Activated gamma-delta T cell treated with Interleukin-2 at 50 U/mL for 16 hours (primary cell): Measurements from ENCODE around the gene LAMP2.

Experiments used
- DNase-seq: peaks from one replicate; pipeline ENCODE4 v3.0.0-alpha.2; 2020

Gene LAMP2

DNA sequence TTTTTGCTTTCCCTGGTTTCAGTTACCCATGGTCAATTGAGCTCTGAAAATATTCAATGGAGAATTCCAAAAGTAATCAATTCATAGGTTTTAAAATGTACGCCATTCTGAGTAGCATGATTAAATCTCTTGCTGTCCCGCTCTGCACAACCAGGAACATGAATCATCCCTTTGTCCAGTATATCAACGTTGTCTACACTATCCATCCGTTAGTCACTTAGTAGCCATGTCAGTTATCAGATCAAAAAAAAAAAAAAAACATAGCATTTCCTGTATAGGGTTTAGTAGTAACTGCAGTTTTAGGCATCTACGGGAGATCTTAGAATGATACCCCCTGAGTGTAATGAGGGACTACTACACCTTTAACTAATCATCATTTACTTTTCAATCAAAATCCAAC is 15.1 kb downstream of the LAMP2 start:
- DNase-seq, result no peak

DNA sequence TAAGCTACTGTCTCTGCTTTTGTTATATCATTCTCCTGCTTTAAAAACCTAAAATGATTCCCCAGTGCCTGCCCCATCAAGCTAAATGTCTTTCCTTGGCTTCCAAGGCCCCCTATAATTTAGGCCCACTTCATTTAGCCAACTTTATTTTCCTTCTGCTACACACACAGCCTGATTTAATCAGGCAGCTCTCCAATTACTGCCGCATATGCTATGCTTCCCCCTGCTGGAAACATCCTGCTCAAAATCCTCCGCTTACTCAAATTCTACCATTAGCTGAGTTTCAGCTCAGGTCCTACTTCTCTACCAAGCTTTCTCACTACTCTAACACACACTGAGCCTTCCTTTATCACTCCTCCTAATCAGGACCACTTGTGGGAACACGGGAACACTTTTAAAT is 17.0 kb downstream of the LAMP2 start:
- no peak for DNase-seq

DNA sequence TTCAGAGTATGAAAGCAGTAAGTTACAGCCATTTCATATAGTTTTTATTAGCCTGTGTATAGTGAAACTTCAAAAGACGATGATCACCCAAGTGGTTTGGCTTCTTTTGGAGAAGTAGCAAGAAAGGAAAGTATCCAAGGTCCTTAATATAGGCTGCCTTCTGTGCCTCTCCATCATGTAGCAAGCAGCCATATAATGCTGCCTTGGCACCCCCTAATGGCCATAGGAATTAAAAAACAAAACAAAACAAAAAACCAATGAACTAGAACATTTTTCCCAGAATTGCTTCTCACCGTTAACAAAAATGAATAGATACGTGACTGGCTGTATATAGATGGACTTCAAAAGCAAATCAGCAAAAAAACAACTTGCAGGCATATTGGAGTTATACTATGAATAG is 18.9 kb downstream of the LAMP2 start:
- no peak for DNase-seq

DNA sequence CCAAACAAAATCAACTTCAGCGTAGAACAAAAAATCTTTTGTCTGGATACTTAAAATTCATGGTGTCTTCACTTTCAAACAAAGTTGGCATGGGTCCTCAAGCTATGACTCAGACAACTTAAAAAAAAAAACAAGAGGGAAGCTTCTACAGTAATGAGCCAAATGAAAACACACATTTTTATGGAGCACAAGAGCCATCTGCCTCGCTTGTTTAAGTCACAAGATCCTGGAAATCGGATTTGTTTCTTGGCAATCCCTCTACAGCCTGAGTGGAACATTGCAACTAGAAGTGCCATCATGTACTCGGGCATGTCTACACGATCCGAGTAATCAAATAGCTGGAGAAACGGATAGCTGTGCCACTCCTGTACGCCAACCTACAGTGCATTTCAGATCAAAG is 22.6 kb downstream of the LAMP2 start:
- DNase-seq, result no peak

DNA sequence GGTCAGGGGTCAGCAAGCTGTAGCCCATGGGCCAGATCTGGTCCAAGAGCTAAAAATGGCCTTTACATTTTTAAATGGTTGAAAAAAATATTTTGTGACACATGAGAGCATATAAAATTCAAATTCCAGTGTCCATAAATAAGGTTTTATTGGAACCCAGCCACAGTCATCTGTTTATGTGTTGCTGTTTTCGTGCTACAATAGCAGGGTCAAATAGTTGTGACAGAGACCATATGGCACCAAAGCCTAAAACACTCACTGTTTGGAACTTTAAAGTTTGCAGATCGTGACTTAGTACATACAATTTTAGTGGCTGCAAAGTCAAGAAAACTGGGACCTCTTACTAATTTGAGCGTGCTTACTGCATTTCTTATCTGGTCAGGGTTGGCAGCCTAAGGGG is 29.2 kb downstream of the LAMP2 start:
- DNase-seq, result no peak

DNA sequence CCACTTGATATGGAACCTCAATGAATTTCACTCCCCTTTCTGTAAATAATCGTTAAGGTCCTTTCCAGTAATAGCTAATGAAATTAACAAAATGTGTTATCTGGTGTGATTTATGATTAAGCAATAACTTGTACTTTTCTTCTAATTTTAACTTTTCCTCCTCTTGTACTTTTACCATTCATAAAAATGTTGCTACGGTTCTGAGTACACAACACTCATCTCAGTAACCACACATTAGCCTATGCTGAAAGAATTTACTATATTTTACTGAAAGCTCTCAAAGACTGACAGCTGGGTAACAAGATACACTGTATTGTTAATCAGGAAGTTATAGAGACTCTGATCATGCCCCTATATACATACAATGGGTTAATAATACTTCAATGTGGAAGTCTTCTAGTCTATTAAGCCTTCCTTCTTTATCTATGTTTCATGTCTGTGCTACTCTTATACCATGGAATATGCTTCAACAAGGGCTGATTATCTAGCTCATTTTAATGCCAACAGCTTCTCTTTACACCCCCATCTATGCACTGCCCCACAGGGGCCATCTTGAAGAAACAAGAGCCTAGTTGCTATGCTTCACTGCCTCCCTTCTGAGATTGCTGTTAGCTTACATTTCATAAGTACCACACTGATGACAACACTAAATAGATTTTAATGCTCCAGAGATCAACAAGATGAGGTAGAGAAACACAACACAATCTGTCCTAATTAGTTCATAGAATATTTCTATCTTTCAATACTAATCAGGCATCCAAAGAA is 39.1 kb downstream of the LAMP2 start:
- DNase-seq, result no peak

DNA sequence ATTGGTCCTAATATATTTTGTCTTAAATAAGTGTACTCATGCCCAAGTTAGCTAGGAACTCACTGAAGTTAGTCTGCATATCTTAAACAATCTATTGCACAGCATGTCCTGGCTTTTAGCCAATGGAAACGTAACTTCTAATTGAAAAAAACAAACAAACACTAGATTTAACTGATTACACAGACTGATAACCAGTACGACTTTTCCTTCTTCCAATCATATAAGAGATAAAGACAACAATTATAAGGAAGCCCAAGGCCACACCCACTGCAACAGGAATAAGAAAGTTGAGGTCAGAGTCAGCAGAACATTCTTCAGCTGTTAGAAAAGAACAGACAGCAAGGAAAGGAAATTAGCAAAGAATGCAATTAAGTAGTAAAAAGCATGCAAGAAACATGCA is 40.8 kb downstream of the LAMP2 start:
- no peak for DNase-seq

DNA sequence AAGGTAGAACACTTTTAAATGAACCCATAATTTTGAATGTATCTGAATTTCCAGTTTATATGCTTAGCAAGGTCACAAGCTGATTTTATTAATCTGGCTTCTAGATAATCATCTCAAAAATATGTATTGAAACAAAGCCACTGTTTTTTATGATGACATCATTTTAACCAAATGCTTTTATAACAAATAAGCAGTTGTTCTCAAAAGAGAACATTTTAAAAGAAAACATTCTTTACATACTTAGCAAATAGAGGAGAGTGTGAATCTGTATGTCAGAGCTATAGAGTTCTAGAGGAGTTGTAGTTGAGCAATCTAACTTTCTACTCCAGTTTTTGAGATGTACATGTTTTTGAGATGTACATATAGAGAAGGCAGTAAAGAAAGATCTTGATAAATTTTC is 42.5 kb downstream of the LAMP2 start:
- DNase-seq, result no peak

DNA sequence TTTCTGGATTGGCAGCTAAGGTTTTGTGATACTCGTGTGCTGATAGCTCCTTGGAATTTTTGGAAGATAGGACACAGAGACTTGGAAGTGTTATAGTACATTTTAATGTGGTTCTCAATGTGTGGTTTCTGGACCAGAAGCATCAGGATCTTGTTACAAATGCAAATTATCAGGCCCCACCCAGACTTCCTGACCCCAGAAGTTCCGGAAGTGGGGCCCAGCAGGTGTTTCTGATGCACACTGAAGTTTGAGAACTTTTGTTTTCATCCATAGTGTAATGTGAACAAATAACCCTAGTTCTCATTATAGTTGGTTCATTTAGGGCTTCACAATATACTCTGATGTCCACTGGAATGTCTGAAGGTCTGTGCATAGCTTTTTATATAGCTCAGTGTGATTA is 49.6 kb downstream of the LAMP2 start:
- DNase-seq, result peak; percentile 9

DNA sequence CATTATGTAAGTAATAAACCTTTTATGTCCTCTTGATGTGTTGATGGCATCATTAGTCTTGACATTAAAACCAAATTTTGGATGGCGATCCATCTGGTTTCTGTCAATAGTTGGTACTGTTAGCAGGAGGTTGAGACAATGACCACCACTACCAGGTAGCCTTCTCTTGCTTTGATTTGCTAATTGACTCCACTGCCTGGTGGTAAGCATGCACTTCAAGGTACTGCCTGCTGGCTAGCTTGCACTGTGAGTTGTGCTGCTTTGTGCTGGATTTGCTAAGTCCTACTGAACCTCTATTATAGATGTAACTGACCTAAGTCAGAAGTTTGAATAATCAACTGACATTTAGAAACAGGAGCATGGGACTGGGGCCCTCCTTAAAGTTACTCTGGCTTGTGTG is 60.9 kb downstream of the LAMP2 start:
- no peak for DNase-seq

DNA sequence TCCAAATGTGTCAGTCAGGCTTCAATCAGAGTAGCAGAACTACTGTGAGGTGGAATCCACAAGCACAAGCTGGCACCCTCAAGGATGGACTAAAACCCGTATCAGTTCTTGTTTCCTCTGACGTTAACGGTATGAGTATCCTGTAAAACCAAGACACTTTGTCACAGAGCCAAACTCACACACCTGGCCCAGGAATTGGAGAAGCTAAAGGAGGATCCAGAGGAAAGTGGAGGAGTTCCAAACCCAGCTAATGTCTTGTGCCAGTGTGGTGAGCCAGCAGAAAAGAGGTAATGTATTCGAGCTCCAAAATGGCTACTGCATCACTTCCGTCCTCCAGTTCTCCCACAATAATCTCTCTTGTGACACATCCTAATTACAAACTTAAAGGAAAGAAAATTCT is 62.5 kb downstream of the LAMP2 start:
- no peak for DNase-seq

DNA sequence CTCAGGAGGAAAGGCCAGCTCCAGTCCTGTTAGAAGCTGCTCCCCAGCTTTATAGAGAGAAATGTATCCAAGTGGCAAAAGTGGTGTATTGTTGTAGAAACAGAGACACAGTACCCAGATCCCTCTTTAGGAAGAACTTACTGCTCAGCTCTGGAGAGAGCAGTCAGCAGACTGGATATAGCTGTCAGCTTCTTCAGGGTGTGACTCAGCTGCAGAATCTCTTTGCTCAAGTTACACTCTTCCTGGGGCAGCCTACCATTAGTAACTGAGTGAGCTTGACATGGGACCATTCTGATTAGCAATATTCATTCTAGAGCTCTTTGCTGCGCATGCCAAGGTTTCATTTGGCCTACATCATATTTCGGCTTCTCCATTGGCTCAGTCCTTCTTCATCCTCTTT is 66.7 kb downstream of the LAMP2 start:
- no peak for DNase-seq

DNA sequence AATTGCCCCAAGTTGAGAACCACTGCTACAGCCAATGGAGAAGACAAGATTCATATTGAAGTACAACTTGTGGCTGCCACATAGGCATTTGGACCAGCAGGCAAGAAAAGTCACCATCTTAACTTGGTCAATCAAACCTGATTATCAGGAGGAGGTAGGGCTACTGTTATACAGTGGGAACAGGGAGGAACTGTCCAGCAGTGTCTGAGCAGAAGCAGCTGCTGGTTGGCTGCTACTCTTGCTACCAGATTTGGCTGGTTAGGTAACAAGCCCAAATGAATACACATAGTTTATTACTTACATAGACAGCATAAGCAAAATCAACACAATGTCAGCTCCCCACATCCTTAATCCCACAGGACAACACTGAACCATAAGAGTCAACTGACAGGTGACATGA is 67.8 kb downstream of the LAMP2 start:
- no peak for DNase-seq

DNA sequence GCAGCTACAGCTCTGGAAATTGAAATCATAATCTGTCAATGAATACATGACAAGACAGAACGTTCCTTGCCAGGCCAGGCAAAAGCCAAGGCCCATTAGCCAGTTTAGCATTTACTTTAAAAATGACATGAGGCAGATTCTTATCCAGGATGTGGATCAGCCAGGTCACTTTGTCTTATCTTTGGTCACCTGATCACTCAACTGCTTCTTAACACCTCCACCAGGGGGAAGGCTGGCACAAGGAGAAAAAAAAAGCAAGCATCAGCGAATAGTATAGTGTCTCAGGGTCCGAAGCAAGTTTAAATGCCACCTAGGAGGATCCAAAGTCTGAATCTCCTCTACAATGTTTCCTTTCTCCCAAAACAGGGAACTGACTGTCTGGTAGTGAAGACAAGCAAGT is 88.4 kb downstream of the LAMP2 start:
- no peak for DNase-seq

DNA sequence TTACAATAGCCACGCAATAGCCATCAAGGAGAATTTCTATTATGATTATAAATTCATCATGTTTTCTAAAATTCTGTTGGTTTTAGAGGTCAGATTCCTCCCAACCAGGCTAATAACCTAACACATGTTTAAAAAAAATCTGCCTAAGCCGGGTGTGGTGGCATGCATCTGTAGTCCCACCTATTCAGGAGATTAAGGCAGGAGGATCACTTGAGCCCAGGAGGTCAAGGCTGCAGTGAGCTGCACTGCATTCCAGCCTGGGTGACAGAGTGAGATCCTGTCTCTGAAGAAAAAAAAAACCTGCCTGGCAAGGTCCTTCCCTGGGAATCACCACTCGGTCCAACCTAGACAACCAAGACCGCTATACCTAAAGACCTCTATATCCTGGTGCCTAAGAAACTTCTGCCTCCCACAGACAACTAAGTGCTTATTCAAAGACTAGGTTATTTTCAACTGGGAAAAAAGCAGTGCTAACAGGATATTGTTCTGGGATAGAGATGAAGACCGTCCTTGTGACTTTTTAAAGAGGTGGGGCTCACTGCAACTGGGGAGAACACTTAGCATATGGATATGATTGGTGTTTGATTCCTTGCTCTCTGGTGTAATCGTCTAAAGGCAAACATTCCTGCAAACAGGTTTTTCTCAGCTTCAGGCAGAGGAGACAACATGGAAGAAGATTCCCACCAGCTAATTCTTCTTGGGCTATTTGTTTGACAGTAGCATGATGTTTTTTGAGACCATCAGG is 89.0 kb downstream of the LAMP2 start:
- no peak for DNase-seq

DNA sequence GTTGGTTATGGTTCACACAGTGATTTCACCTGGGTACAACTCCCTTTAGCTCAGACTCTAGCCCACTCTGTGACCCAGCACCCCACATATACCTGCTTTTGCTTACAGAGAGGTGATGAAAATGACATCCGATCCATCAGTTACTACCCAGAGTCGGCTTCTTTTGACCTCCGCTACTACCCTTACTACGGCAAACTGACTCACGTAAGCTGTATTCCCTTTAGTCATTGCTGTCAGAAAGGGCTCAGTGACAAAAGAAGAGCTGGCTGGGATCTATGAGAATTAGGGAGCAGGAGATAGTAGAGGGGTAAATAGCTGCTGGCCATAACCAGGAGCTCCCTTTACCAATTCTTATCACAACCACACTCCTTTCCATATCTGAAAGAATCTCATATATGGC is 90.5 kb downstream of the LAMP2 start:
- DNase-seq, result no peak
